B cell (primary cell): ENCODE data around the gene RNPEPL1. TPM values are rescaled to one million over a fixed set of nuclear protein-coding genes. Genes with fewer than 3 reads are reported as not detected.

Source experiments
- ATAC-seq: fragments of 200-7000 bp; cut with Tn5 transposase; one replicate; pipeline ENCODE4 v1.10.0; 2021; ENCODE audit warnings: low read depth, mild to moderate bottlenecking, moderate number of reproducible peaks, moderate library complexity
- CTCF ChIA-PET: fragments of 350-600 bp; sonication (Branson Sonifier 250); formaldehyde crosslinking; loops from one replicate; lab custom pipeline; 2021; ENCODE audit warnings: antibody characterized with exemption, inconsistent platforms; lab: Charles Lee
- POLR2A ChIA-PET: fragments of 350-600 bp; sonication (Branson Sonifier 250); formaldehyde crosslinking; loops from one replicate; lab custom pipeline; 2021; ENCODE audit warnings: antibody characterized with exemption; lab: Charles Lee
- DNase-seq: peaks from one replicate; pipeline ENCODE4 v3.0.0; 2013
- H2AFZ ChIP-seq: 2 replicates; pipeline ENCODE4 v1.6.1; 2012; ENCODE audit warnings: mild to moderate bottlenecking, low read depth, low read length; ENCODE audit not compliant: insufficient read depth, poor library complexity, severe bottlenecking
- H3K27ac ChIP-seq, 2 donors: 1 replicate in 1 of 2; 2 replicates in 1 of 2; pipeline ENCODE4 v1.5.1; 2012 to 2013; ENCODE audit warnings: low read length in 2 of 2, mild to moderate bottlenecking in 2 of 2, moderate library complexity in 1 of 2
- H3K27me3 ChIP-seq, 4 experiments: fragments of 200-600 bp in 1 of 4; sonication (generic) in 1 of 4; replicated peaks in 1 of 4; 1 replicate in 2 of 4; 2 replicates in 2 of 4; pipeline versions ENCODE4 v1.6.1 to v1.7.0; 2013 to 2016; ENCODE audit warnings: low read length in 3 of 4, mild to moderate bottlenecking in 2 of 4, mixed read lengths in 1 of 4, moderate library complexity in 1 of 4; ENCODE audit not compliant: insufficient read depth in 4 of 4, control insufficient read depth in 3 of 4; ENCODE audit errors: control extremely low read depth in 1 of 4
- H3K36me3 ChIP-seq, 2 experiments: replicated peaks in 1 of 2; 1 replicate in 1 of 2; 2 replicates in 1 of 2; pipeline versions ENCODE4 v1.6.1 to v1.7.1; 2013; ENCODE audit warnings: low read length in 1 of 2; ENCODE audit not compliant: insufficient read depth in 2 of 2, control insufficient read depth in 1 of 2; ENCODE audit errors: control extremely low read depth in 1 of 2, extremely low read depth in 1 of 2
- H3K4me1 ChIP-seq, 2 donors: fragments of 200-600 bp in 1 of 2; sonication (generic) in 1 of 2; 1 replicate in 1 of 2; 2 replicates in 1 of 2; pipeline versions ENCODE4 v1.5.1 to v1.6.1; 2013 to 2017; ENCODE audit warnings: low read length in 2 of 2; ENCODE audit not compliant: control insufficient read depth in 2 of 2, insufficient read depth in 2 of 2
- H3K4me2 ChIP-seq: replicated peaks from 2 replicates; pipeline ENCODE3; 2012; ENCODE audit warnings: mild to moderate bottlenecking, low read depth, low read length; ENCODE audit not compliant: poor library complexity, severe bottlenecking
- H3K4me3 ChIP-seq, 5 experiments: fragments of 200-600 bp in 1 of 5; sonication (generic) in 1 of 5; 1 replicate in 3 of 5; 2 replicates in 2 of 5; pipeline versions ENCODE4 v1.5.1 to v1.7.0; 2011 to 2016; ENCODE audit warnings: low read length in 4 of 5, mild to moderate bottlenecking in 4 of 5, low read depth in 2 of 5, control low read depth in 1 of 5, moderate library complexity in 1 of 5; ENCODE audit not compliant: insufficient read depth in 1 of 5; ENCODE audit errors: control extremely low read depth in 1 of 5, extremely low read depth in 1 of 5
- H3K79me2 ChIP-seq: fragments of 200-600 bp; sonication (generic); one replicate; pipeline ENCODE4 v1.6.0; 2016; ENCODE audit warnings: low read length; ENCODE audit not compliant: control insufficient read depth, insufficient read depth
- H3K9ac ChIP-seq: fragments of 200-600 bp; sonication (generic); 2 replicates; pipeline ENCODE4 v1.6.1; 2017; ENCODE audit warnings: mild to moderate bottlenecking, low read length, moderate library complexity
- H3K9me3 ChIP-seq, 3 donors: one replicate each; pipeline versions ENCODE4 v1.6.1 to v1.7.1; 2013; ENCODE audit warnings: low read length in 2 of 3; ENCODE audit not compliant: control insufficient read depth in 2 of 3, insufficient read depth in 1 of 3; ENCODE audit errors: control extremely low read depth in 1 of 3
- H4K20me1 ChIP-seq: 2 replicates; pipeline ENCODE4 v1.6.0; 2012; ENCODE audit warnings: mild to moderate bottlenecking, low read length; ENCODE audit not compliant: insufficient read depth, control insufficient read depth, poor library complexity, severe bottlenecking
- H3K27ac Mint-ChIP-seq: one replicate; pipeline ENCODE4 v1.8.0; 2021; ENCODE audit warnings: mixed read lengths
- H3K27me3 Mint-ChIP-seq: one replicate; pipeline ENCODE4 v1.8.0; 2021; ENCODE audit warnings: mixed read lengths
- H3K4me1 Mint-ChIP-seq: one replicate; pipeline ENCODE4 v1.8.0; 2021; ENCODE audit warnings: mixed read lengths
- H3K4me3 Mint-ChIP-seq: one replicate; pipeline ENCODE4 v1.8.0; 2021; ENCODE audit warnings: mixed read lengths
- H3K9me3 Mint-ChIP-seq: one replicate; pipeline ENCODE4 v1.8.0; 2022; ENCODE audit warnings: mixed read lengths; ENCODE audit not compliant: insufficient read depth
- CTCF ChIP-seq: fragments of 200-600 bp; IDR thresholded peaks from one replicate; pipeline ENCODE4 v1.8.0; 2022; ENCODE audit warnings: antibody characterized with exemption, mild to moderate bottlenecking
- EZH2 ChIP-seq: IDR thresholded peaks from 2 replicates; pipeline ENCODE4 v1.6.1; 2012; ENCODE audit warnings: borderline replicate concordance, low read depth, mild to moderate bottlenecking, moderate library complexity, low read length; ENCODE audit not compliant: insufficient read depth, poor library complexity, severe bottlenecking
- WGBS: methylation state at CpG from one replicate; pipeline ENCODE4 v1.1.5; 2013; ENCODE audit warnings: missing lambda C conversion rate; ENCODE audit not compliant: insufficient coverage; 5-methylcytosine and 5-hydroxymethylcytosine counted together
- intact Hi-C: fragments of 100-400 bp; cut with micrococcal nuclease; formaldehyde crosslinking; loops from one replicate; pipeline ENCODE4 v1.10.0; 2022
- polyA plus RNA-seq: library from polyadenylated mRNA; depleted of rRNA; stranded (reverse); fragments of >200 nt; gene quantifications from 2 replicates; pipeline ENCODE4 v1.2.3, GENCODE V29; 2012
- total RNA-seq, 2 donors: library from RNA; stranded (reverse); fragments of 120-200 nt in 1 of 2; gene quantifications; 1 replicate in 1 of 2; 2 replicates in 1 of 2; pipeline versions ENCODE4 v1.2.3 to v1.2.4, GENCODE V29; 2013 to 2022

Gene RNPEPL1
- total and polyA plus RNA-seq, 2 donors (not counting 1 experiment from before 2014, with no cell fraction given): 103 to 109 TPM

GRCh38 chr2:240551811-240552210, 16.5 kb upstream of the RNPEPL1 start:
- no peak for TF ChIP-seq EZH2
- TF ChIP-seq CTCF: no peak
- Histone ChIP-seq H3K9ac (no peak overlapping the region), H3K9me3 (peaks cover 0 to 4% (median 0%) of the 10 kb centered on the region in 3 donors), H3K27ac (peak overlapping the region; percentile 28 to 78), H3K36me3 (peaks cover 1 to 24% of the 10 kb centered on the region in 2 experiments), H3K4me2 (peak overlapping the region; percentile 32), H2AFZ (no peak overlapping the region), H4K20me1 (peaks cover 40% of the 10 kb centered on the region), H3K4me1 (peaks cover 12 to 14% of the 10 kb centered on the region in 2 donors), H3K79me2 (peaks cover 40% of the 10 kb centered on the region), H3K27me3 (no peaks in the 10 kb centered on the region), H3K4me3 (no peak overlapping the region)
- intact Hi-C loops: no loop called here
- ATAC-seq (no peak), DNase-seq (peak; percentile 42)
- peaks cover 3% of the 10 kb centered on the region for H3K9me3 Mint-ChIP-seq
- peak overlapping the region; percentile 80 for H3K27ac Mint-ChIP-seq
- no peak overlapping the region for H3K4me3 Mint-ChIP-seq
- no CpG with 5 or more reads among the region's 1 CpG for WGBS
- ChIA-PET CTCF (interaction anchor here (0.7 to 1.8 kb wide), 3 partner anchors 9 to 69 kb away, joined by 3 to 4 read pairs (median 3); partner anchors contain the start of gene DUSP28), POLR2A (interaction anchor here (0.8 kb wide), 1 partner anchor 10 kb away, joined by 3 read pairs; no protein-coding TSS in a partner anchor)
- peaks cover 25% of the 10 kb centered on the region for H3K4me1 Mint-ChIP-seq
- H3K27me3 Mint-ChIP-seq: no peaks in the 10 kb centered on the region

- TF ChIP-seq EZH2: no peak
- TF ChIP-seq CTCF: no peak
- peaks cover 62% of the 10 kb centered on the region for H4K20me1 ChIP-seq
- 97% methylated on average over 7 of the region's 7 CpGs for WGBS
- Mint-ChIP-seq H3K27ac (no peak overlapping the region), H3K9me3 (peaks cover 3% of the 10 kb centered on the region), H3K4me1 (peaks cover 37% of the 10 kb centered on the region), H3K27me3 (no peaks in the 10 kb centered on the region), H3K4me3 (no peak overlapping the region)
- no peaks in the 10 kb centered on the region for H3K27me3 ChIP-seq
- no peak overlapping the region for H3K4me2 ChIP-seq
- no peak overlapping the region for H2AFZ ChIP-seq
- H3K79me2 ChIP-seq: peaks cover 62% of the 10 kb centered on the region
- POLR2A ChIA-PET: no interaction called here
- peaks cover 1 to 26% of the 10 kb centered on the region in 2 experiments for H3K36me3 ChIP-seq
- no peak overlapping the region for H3K9ac ChIP-seq
- no peak for ATAC-seq
- H3K27ac ChIP-seq: no peak overlapping the region
- H3K4me3 ChIP-seq: no peak overlapping the region
- DNase-seq: no peak
- peaks cover 0 to 4% (median 0%) of the 10 kb centered on the region in 3 donors for H3K9me3 ChIP-seq
- H3K4me1 ChIP-seq: peaks cover 30 to 35% of the 10 kb centered on the region in 2 donors
- CTCF ChIA-PET: no interaction called here
- intact Hi-C loops: no loop called here
Observed at GRCh38 chr2:240553956-240554480, 14.3 kb upstream of the RNPEPL1 start.
